22Rv1 (cell line): ENCODE results near the gene EEF2.

Source experiments
- H3K27ac ChIP-seq: fragments of 450-650 bp; 2 replicates; pipeline ENCODE4 v1.5.1; 2017
- CTCF ChIP-seq: fragments of 450-650 bp; IDR thresholded peaks from 2 replicates; pipeline ENCODE4 v1.5.1; 2017; ENCODE audit warnings: mild to moderate bottlenecking
- ZFX ChIP-seq: fragments of 450-650 bp; IDR thresholded peaks from 2 replicates; pipeline ENCODE4 v1.6.1; 2017; ENCODE audit warnings: antibody characterized with exemption, borderline replicate concordance

Gene EEF2

GRCh38 chr19:4030552-4030951 is 45.3 kb upstream of the EEF2 start:
- TF ChIP-seq ZFX = no peak
- no peak for TF ChIP-seq CTCF
- H3K27ac ChIP-seq = no peak overlapping the region

- TF ChIP-seq CTCF (no peak), ZFX (no peak)
- H3K27ac ChIP-seq = no peak overlapping the region
Measured at GRCh38 chr19:4029247-4029614, 44.0 kb upstream of the EEF2 start.

- no peak for TF ChIP-seq ZFX
- no peak for TF ChIP-seq CTCF
- H3K27ac ChIP-seq = no peak overlapping the region
Measured at GRCh38 chr19:4028334-4029246, 43.3 kb upstream of the EEF2 start.

- TF ChIP-seq CTCF (no peak), ZFX (no peak)
Measured at GRCh38 chr19:4027146-4027545, 41.9 kb upstream of the EEF2 start.

GRCh38 chr19:4025317-4025716 is 40.1 kb upstream of the EEF2 start:
- no peak for TF ChIP-seq ZFX
- no peak for TF ChIP-seq CTCF
- H3K27ac ChIP-seq = no peak overlapping the region

More at GRCh38 chr19:4027146-4027545, 41.9 kb upstream of the EEF2 start:
- no peak overlapping the region for H3K27ac ChIP-seq

GRCh38 chr19:4023600-4024398 is 38.5 kb upstream of the EEF2 start:
- no peak for TF ChIP-seq CTCF
- no peak for TF ChIP-seq ZFX
- H3K27ac ChIP-seq = no peak overlapping the region

GRCh38 chr19:4019578-4019977 is 34.3 kb upstream of the EEF2 start:
- H3K27ac ChIP-seq = no peak overlapping the region
- TF ChIP-seq ZFX = no peak
- no peak for TF ChIP-seq CTCF
